GM06990 (cell line): ENCODE data around the gene LY6G6C.

ENCODE experiments used
- DNase-seq: peaks from one replicate; pipeline ENCODE4 v3.0.0-alpha.2; 2011; ENCODE audit not compliant: insufficient read length; ENCODE audit errors: extremely low read depth
- H3K27me3 ChIP-seq: replicated peaks from 2 replicates; pipeline ENCODE4 v1.6.0; 2011; ENCODE audit warnings: low read length; ENCODE audit not compliant: control insufficient read depth, insufficient read depth
- H3K36me3 ChIP-seq: 2 replicates; pipeline ENCODE4 v1.5.1; 2011; ENCODE audit warnings: low read length; ENCODE audit not compliant: control insufficient read depth, insufficient read depth
- H3K4me3 ChIP-seq: replicated peaks from 2 replicates; pipeline ENCODE4 v1.5.1; 2011; ENCODE audit warnings: low read depth, mild to moderate bottlenecking, control low read depth, low read length
- TF ChIP-seq, protein P1 (sequence below): IDR thresholded peaks from 2 replicates; pipeline ENCODE4 v1.5.1; 2011; ENCODE audit warnings: low read length, control low read depth, mild to moderate bottlenecking, inconsistent platforms; ENCODE audit not compliant: insufficient read depth, poor library complexity, severe bottlenecking

Gene LY6G6C

DNA sequence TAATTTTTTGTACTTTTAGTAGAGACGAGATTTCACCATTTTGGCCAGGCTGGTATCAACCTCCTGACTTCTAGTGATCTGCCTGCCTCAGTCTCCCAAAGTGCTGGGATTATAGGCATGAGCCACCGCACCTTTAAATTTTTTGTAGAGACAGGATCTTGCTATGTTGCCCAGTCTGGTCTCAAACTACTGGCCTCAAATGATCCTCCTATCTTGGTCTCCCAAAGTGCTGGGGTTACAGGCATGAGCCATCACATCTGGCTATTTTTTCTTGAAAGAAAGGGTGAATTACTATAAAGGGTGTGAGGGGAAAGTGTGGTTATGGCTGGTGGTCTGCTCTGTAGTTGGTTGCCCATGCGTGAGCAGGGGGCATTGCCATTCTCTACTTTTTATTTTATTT lies 13.3 kb downstream of the LY6G6C start:
- Histone ChIP-seq H3K4me3 (no peak overlapping the region), H3K27me3 (no peaks in the 10 kb centered on the region; the same call in 1 of the 2 replicates), H3K36me3 (no peaks in the 10 kb centered on the region)
- no peak for DNase-seq
- TF ChIP-seq, protein P1, sequence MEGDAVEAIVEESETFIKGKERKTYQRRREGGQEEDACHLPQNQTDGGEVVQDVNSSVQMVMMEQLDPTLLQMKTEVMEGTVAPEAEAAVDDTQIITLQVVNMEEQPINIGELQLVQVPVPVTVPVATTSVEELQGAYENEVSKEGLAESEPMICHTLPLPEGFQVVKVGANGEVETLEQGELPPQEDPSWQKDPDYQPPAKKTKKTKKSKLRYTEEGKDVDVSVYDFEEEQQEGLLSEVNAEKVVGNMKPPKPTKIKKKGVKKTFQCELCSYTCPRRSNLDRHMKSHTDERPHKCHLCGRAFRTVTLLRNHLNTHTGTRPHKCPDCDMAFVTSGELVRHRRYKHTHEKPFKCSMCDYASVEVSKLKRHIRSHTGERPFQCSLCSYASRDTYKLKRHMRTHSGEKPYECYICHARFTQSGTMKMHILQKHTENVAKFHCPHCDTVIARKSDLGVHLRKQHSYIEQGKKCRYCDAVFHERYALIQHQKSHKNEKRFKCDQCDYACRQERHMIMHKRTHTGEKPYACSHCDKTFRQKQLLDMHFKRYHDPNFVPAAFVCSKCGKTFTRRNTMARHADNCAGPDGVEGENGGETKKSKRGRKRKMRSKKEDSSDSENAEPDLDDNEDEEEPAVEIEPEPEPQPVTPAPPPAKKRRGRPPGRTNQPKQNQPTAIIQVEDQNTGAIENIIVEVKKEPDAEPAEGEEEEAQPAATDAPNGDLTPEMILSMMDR, result no peak

DNA sequence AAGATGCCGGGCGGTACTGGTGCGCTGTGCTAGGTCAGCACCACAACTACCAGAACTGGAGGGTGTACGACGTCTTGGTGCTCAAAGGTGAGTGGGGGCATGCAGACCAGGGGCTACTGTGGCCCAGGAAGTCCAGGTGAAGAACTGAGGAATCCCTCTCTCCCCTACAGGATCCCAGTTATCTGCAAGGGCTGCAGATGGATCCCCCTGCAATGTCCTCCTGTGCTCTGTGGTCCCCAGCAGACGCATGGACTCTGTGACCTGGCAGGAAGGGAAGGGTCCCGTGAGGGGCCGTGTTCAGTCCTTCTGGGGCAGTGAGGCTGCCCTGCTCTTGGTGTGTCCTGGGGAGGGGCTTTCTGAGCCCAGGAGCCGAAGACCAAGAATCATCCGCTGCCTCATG lies 13.8 kb downstream of the LY6G6C start:
- H3K27me3 ChIP-seq, result no peaks in the 10 kb centered on the region; the same call in 1 of the 2 replicates
- no peak overlapping the region for H3K4me3 ChIP-seq
- TF ChIP-seq, protein P1, result no peak
- no peak for DNase-seq
- no peaks in the 10 kb centered on the region for H3K36me3 ChIP-seq

DNA sequence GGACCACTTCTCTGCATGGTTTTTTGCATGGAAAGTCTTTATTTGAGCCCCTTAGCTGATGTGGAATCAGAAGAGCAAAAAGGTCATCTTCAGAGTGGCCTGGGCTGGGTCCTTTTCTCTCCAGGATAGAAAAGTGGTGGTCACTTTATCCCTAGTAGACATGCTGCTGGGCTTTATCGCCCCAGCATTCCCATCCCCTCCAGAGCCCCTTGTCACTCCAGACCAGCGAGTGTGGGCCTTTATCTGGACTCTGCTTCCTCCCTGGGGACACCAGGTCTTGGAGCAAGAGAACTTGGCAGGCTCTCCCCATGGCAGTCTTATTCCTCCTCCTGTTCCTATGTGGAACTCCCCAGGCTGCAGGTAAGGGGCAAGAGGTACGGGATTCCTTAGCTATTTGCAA lies 14.9 kb downstream of the LY6G6C start, which contains the start of gene LY6G6F:
Gene LY6G6F, plus strand, starts transcription at position 268 of the 400 bp plus-strand sequence. Its CDS starts 41 bp downstream, at position 309.
- Histone ChIP-seq H3K27me3 (no peaks in the 10 kb centered on the region), H3K36me3 (no peaks in the 10 kb centered on the region), H3K4me3 (no peak within 1 kb of the TSS)
- no peak for DNase-seq
- TF ChIP-seq, protein P1, result no peak

DNA sequence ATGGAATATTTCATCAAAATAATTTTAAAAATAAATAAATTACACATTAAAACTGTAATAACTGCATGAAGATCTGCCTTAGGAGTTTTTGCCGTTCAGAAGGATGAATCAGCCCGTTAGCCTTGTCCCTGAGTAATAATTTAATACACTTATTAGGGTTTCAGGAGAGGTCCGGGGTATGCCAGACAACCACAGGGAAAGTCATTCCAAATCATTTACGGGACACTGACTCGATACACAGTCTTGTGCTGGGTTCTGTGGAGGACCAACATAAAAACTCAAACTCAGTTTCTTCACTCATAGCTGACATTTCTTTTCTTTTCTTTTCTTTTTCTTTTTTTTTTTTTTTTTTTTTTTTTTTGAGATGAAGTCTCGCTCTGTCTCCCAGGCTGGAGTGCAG lies 15.6 kb downstream of the LY6G6C start:
- H3K36me3 ChIP-seq, result no peaks in the 10 kb centered on the region
- TF ChIP-seq, protein P1, result no peak
- DNase-seq, result no peak
- H3K27me3 ChIP-seq, result no peaks in the 10 kb centered on the region
- H3K4me3 ChIP-seq, result no peak overlapping the region

DNA sequence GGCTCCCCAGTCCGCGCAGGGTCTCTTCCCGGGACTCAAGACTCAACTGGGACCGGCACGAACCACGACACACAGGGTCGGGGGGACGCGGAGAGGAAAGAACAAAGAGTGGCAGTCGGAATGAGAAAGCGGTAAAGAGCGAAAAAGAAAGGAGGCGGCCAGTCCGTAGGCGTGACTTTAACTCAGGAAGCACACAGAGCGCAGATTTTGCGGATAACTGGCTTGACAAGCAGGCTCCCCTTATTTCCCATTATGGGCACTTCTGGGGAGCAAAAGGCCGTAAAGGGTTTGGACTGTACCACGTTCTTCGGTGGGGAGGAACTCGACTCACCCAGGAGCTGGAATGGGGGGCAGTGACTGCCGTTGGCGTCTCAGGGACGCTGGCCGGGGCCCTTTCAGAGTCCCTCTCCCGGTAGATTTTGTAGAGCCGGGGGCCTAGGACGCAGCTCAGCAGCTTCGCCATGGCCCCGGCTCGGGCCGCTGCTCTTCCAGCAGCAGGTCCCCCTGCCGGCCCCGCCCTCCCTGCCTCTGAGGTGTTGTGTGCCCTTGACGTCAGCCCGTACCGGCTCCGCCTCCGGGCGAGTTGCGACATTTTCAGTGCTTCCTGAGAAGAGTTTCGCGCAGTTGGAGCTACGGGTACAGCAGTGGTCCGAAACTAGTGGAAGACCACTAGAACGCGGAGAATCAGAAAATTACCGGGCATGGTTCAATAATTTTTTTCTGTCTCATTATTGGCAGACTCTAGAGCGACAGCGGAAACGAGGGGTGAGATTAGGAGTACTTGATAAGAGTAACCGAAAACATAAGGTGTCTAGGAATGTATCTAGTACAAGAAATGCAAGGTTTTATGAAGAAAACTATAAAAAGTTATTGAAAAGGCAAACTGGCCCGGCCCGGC lies 18.5 kb downstream of the LY6G6C start, which contains the start of gene ABHD16A:
Gene ABHD16A, minus strand, starts transcription at position 506 of the 898 bp plus-strand sequence. Its CDS starts 43 bp downstream, at position 463.
- H3K36me3 ChIP-seq, result peaks cover 1% of the 10 kb centered on the region
- DNase-seq, result peak; percentile 98
- TF ChIP-seq, protein P1, result no peak
- H3K27me3 ChIP-seq, result no peaks in the 10 kb centered on the region
- peak within 1 kb of the TSS; percentile 94 for H3K4me3 ChIP-seq
